ENCODE measurements around the gene REC8. TPM values are rescaled to one million over a fixed set of nuclear protein-coding genes. Genes with fewer than 3 reads are reported as not detected.

Gene REC8
- total RNA-seq, 1 experiment from 2014 or later = 6.1 TPM

- Mint-ChIP-seq H3K4me3 (ENCODE audit: unreplicated experiment) (no peak overlapping the region), H3K36me3 (ENCODE audit: insufficient read depth, unreplicated experiment) (peaks cover 2% of the 10 kb centered on the region), H3K4me1 (ENCODE audit: insufficient read depth, unreplicated experiment) (peaks cover 17% of the 10 kb centered on the region), H3K27me3 (ENCODE audit: insufficient read depth, unreplicated experiment) (no peaks in the 10 kb centered on the region), H3K9me3 (ENCODE audit: unreplicated experiment) (no peaks in the 10 kb centered on the region), H3K27ac (ENCODE audit: low read depth, unreplicated experiment) (no peak overlapping the region)
- TF ChIP-seq CTCF (IDR thresholded peaks at IDR 0.05; ENCODE audit: unreplicated experiment) = no peak
- intact Hi-C loops (cut with micrococcal nuclease) = no loop called here
- CTCF ChIA-PET = interaction anchor here (1.1 to 1.8 kb wide), 2 partner anchors 11 to 15 kb away, joined by 3 to 4 read pairs; partner anchors contain the start of genes DCAF11 and NRL
- no peak for DNase-seq (ENCODE audit: unreplicated experiment)
- BruUV-seq (replicated peaks) = no TSS peak
- POLR2A ChIA-PET = interaction anchor here (0.6 to 1.1 kb wide), 4 partner anchors 11 to 19 kb away, joined by 3 to 8 read pairs (median 4); partner anchors contain the start of genes DCAF11, NRL and PSME2
These were observed 42.4 kb upstream of the REC8 start for GRCh38 chr14:24129410-24129998.

GRCh38 chr14:24130380-24130716 is 41.5 kb upstream of the REC8 start, which contains the start of gene FITM1:
Gene FITM1 (plus strand): TSS chr14:24130659. CDS start chr14:24131564, 905 bp downstream.
- TF ChIP-seq CTCF (IDR thresholded peaks at IDR 0.05; ENCODE audit: unreplicated experiment) = no peak
- Mint-ChIP-seq H3K9me3 (ENCODE audit: unreplicated experiment) (no peaks in the 10 kb centered on the region), H3K27ac (ENCODE audit: low read depth, unreplicated experiment) (no peak within 1 kb of the TSS), H3K4me3 (ENCODE audit: unreplicated experiment) (no peak within 1 kb of the TSS), H3K27me3 (ENCODE audit: insufficient read depth, unreplicated experiment) (no peaks in the 10 kb centered on the region), H3K4me1 (ENCODE audit: insufficient read depth, unreplicated experiment) (peaks cover 21% of the 10 kb centered on the region), H3K36me3 (ENCODE audit: insufficient read depth, unreplicated experiment) (no peaks in the 10 kb centered on the region)
- ChIA-PET CTCF (interaction anchor here (1.1 to 1.8 kb wide), 2 partner anchors 12 to 16 kb away, joined by 3 to 4 read pairs; partner anchors contain the start of genes DCAF11 and NRL), POLR2A (interaction anchor here (0.6 to 12.5 kb wide), 2 partner anchors 14 to 20 kb away, joined by 3 to 252 read pairs; partner anchors contain the start of genes DCAF11 and NRL)
- DNase-seq (ENCODE audit: unreplicated experiment) = no peak
- no TSS peak for BruUV-seq (replicated peaks)
- intact Hi-C loops (cut with micrococcal nuclease) = no loop called here

DNA sequence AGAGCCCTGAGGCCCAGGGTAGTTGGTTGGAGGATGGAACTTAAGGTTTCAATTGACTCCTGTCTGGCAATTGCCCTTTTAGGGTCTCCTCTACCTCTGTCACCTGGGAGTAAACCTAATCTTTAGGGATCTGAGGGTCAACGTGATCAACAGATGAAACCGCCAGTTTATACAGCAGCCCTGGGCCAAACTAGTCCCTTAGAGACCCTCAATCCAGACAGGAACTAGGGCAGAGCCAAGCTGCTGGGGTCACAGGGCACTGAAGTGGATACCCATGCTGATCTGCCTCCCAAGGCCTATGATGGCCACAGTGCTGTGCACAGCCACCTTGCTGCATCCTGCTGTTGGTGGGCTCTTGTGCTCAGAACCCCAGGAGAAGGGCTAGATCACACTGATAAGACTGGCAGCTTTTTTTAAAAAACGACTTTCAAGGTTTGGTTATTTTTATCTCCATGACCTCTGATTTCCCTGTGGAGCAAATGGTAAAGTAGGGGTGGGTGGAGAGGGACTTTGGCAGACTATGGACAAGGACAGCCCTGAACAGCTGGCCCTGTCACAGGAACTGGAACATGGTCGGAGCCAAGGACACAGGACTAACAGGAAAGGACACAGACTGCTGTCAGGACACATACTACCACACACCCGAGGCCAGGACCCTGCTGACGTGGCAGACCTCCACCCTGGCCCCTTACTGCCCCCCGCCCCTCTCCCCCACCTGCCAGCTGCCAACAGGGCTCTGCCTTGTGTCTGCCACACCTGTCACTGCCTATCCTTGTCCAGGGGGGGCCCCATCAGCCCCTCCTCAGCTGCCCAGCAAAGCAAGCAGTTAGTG is 40.9 kb upstream of the REC8 start:
- BruUV-seq (replicated peaks) = no TSS peak
- H3K36me3 Mint-ChIP-seq (ENCODE audit: insufficient read depth, unreplicated experiment) = no peaks in the 10 kb centered on the region
- no peak for TF ChIP-seq CTCF (IDR thresholded peaks at IDR 0.05; ENCODE audit: unreplicated experiment)
- H3K27ac Mint-ChIP-seq (ENCODE audit: low read depth, unreplicated experiment) = no peak overlapping the region
- intact Hi-C loops (cut with micrococcal nuclease) = no loop called here
- peaks cover 26% of the 10 kb centered on the region for H3K4me1 Mint-ChIP-seq (ENCODE audit: insufficient read depth, unreplicated experiment)
- DNase-seq (ENCODE audit: unreplicated experiment) = no peak
- H3K4me3 Mint-ChIP-seq (ENCODE audit: unreplicated experiment) = no peak overlapping the region
- H3K9me3 Mint-ChIP-seq (ENCODE audit: unreplicated experiment) = no peaks in the 10 kb centered on the region
- no peaks in the 10 kb centered on the region for H3K27me3 Mint-ChIP-seq (ENCODE audit: insufficient read depth, unreplicated experiment)
- ChIA-PET POLR2A (interaction anchor here (0.6 to 12.5 kb wide), 3 partner anchors 10 to 837 kb away, joined by 3 to 252 read pairs (median 7); partner anchors contain the start of genes DCAF11, EMC9 and NRL), CTCF (interaction anchor here (0.9 kb wide), 1 partner anchor 29 kb away, joined by 3 read pairs; no protein-coding TSS in a partner anchor)

- intact Hi-C loops (cut with micrococcal nuclease) = no loop called here
- no peak overlapping the region for H3K4me3 Mint-ChIP-seq (ENCODE audit: unreplicated experiment)
- DNase-seq (ENCODE audit: unreplicated experiment) = no peak
- TF ChIP-seq CTCF (IDR thresholded peaks at IDR 0.05; ENCODE audit: unreplicated experiment) = no peak
- no peaks in the 10 kb centered on the region for H3K9me3 Mint-ChIP-seq (ENCODE audit: unreplicated experiment)
- ChIA-PET CTCF (interaction anchor here (0.9 to 1.5 kb wide), 3 partner anchors 17 to 28 kb away, joined by 3 to 5 read pairs (median 4); partner anchors contain the start of gene DCAF11), POLR2A (interaction anchor here (0.6 to 12.5 kb wide), 3 partner anchors 10 to 837 kb away, joined by 3 to 252 read pairs (median 7); partner anchors contain the start of genes DCAF11, EMC9 and NRL)
- peaks cover 26% of the 10 kb centered on the region for H3K4me1 Mint-ChIP-seq (ENCODE audit: insufficient read depth, unreplicated experiment)
- H3K36me3 Mint-ChIP-seq (ENCODE audit: insufficient read depth, unreplicated experiment) = no peaks in the 10 kb centered on the region
- no peaks in the 10 kb centered on the region for H3K27me3 Mint-ChIP-seq (ENCODE audit: insufficient read depth, unreplicated experiment)
- no peak overlapping the region for H3K27ac Mint-ChIP-seq (ENCODE audit: low read depth, unreplicated experiment)
- no TSS peak for BruUV-seq (replicated peaks)
These were observed 40.3 kb upstream of the REC8 start for GRCh38 chr14:24131549-24131966.
